ENCODE results near the gene SLC35A5. TPM values are rescaled to one million over a fixed set of nuclear protein-coding genes. Genes with fewer than 3 reads are reported as not detected.

SLC35A5 gene
- total RNA-seq, 1 experiment from 2014 or later, result 19.1 TPM

DNA sequence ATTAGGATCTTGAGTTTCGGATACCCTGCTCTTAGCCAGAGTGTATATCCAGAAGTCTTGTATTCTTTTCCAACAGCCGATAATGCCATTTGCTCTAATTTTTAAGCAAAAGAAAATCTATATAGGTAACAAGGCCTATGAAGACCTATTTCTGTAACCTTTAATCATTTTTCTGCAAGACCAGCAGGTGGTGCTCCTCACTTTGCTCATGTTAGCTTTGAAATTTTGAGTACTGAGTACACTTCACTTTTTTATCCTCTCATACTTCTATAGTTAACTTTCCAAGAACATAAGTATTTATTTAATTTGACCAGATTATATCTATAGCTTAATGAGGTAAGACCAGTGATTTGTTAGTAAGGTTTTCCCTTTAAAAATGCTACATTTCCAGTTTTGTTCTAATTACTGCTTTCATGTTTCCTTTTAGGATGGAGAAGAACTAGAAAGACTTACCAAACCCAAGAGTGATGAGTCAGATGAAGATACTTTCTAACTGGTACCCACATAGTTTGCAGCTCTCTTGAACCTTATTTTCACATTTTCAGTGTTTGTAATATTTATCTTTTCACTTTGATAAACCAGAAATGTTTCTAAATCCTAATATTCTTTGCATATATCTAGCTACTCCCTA, 20.5 kb downstream of the SLC35A5 start:
- TF ChIP-seq, protein P1, sequence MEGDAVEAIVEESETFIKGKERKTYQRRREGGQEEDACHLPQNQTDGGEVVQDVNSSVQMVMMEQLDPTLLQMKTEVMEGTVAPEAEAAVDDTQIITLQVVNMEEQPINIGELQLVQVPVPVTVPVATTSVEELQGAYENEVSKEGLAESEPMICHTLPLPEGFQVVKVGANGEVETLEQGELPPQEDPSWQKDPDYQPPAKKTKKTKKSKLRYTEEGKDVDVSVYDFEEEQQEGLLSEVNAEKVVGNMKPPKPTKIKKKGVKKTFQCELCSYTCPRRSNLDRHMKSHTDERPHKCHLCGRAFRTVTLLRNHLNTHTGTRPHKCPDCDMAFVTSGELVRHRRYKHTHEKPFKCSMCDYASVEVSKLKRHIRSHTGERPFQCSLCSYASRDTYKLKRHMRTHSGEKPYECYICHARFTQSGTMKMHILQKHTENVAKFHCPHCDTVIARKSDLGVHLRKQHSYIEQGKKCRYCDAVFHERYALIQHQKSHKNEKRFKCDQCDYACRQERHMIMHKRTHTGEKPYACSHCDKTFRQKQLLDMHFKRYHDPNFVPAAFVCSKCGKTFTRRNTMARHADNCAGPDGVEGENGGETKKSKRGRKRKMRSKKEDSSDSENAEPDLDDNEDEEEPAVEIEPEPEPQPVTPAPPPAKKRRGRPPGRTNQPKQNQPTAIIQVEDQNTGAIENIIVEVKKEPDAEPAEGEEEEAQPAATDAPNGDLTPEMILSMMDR (IDR thresholded peaks at IDR 0.05; ENCODE audit: insufficient read depth in 1 of 2, low read depth in 1 of 2, low read length in 1 of 2, severe bottlenecking in 1 of 2, unreplicated experiment in 1 of 2), result peak; percentile 51 to 62
- Mint-ChIP-seq H3K4me1 (ENCODE audit: low read depth, unreplicated experiment) (no peaks in the 10 kb centered on the region), H3K27me3 (ENCODE audit: insufficient read depth, unreplicated experiment) (no peaks in the 10 kb centered on the region), H3K9me3 (ENCODE audit: unreplicated experiment) (no peaks in the 10 kb centered on the region), H3K4me3 (ENCODE audit: unreplicated experiment) (no peak overlapping the region), H3K36me3 (ENCODE audit: insufficient read depth, unreplicated experiment) (no peaks in the 10 kb centered on the region), H3K27ac (ENCODE audit: unreplicated experiment) (no peak overlapping the region)
- no TSS peak for BruUV-seq (replicated peaks)
- Histone ChIP-seq H3K27me3 (replicated peaks; ENCODE audit: control insufficient read depth, insufficient read depth, low read length) (no peaks in the 10 kb centered on the region), H3K4me3 (ENCODE audit: low read depth, low read length) (no peak overlapping the region), H3K4me1 (no peaks in the 10 kb centered on the region), H3K36me3 (ENCODE audit: control insufficient read depth, insufficient read depth, low read length) (no peaks in the 10 kb centered on the region; the same call in 1 of the 2 replicates), H3K9me3 (no peaks in the 10 kb centered on the region)
- CTCF ChIA-PET, result interaction anchor here (0.6 to 1.6 kb wide), 5 partner anchors 20 to 232 kb away, joined by 3 to 6 read pairs (median 4); partner anchors contain the start of genes ATG3 and SLC35A5
- POLR2A ChIA-PET, result interaction anchor here (1.4 kb wide), 1 partner anchor 408 kb away, joined by 3 read pairs; no protein-coding TSS in a partner anchor
- intact Hi-C loops (cut with micrococcal nuclease; ENCODE audit: unreplicated experiment), result loop anchor here (1.0 to 5.0 kb wide), 5 partner anchors 45 to 397 kb away; no protein-coding TSS in a partner anchor
- DNase-seq, result peak in 1 of 2 experiments; percentile 49

DNA sequence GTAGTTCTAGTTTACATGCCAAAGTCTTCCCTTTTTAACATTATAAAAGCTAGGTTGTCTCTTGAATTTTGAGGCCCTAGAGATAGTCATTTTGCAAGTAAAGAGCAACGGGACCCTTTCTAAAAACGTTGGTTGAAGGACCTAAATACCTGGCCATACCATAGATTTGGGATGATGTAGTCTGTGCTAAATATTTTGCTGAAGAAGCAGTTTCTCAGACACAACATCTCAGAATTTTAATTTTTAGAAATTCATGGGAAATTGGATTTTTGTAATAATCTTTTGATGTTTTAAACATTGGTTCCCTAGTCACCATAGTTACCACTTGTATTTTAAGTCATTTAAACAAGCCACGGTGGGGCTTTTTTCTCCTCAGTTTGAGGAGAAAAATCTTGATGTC, 21.3 kb downstream of the SLC35A5 start:
- no TSS peak for BruUV-seq (replicated peaks)
- TF ChIP-seq, protein P1 (IDR thresholded peaks at IDR 0.05; ENCODE audit: insufficient read depth in 1 of 2, low read depth in 1 of 2, low read length in 1 of 2, severe bottlenecking in 1 of 2, unreplicated experiment in 1 of 2), result no peak
- intact Hi-C loops (cut with micrococcal nuclease; ENCODE audit: unreplicated experiment), result loop anchor here (2.0 to 5.0 kb wide), 3 partner anchors 44 to 232 kb away; no protein-coding TSS in a partner anchor
- ChIA-PET CTCF (interaction anchor here (1.6 kb wide), 1 partner anchor 231 kb away, joined by 5 read pairs; no protein-coding TSS in a partner anchor), POLR2A (no interaction called here)
- Mint-ChIP-seq H3K4me3 (ENCODE audit: unreplicated experiment) (no peak overlapping the region), H3K27me3 (ENCODE audit: insufficient read depth, unreplicated experiment) (no peaks in the 10 kb centered on the region), H3K4me1 (ENCODE audit: low read depth, unreplicated experiment) (no peaks in the 10 kb centered on the region), H3K36me3 (ENCODE audit: insufficient read depth, unreplicated experiment) (no peaks in the 10 kb centered on the region), H3K27ac (ENCODE audit: unreplicated experiment) (no peak overlapping the region), H3K9me3 (ENCODE audit: unreplicated experiment) (no peaks in the 10 kb centered on the region)
- no peaks in the 10 kb centered on the region for H3K4me1 ChIP-seq
- DNase-seq, result no peak
- no peak overlapping the region for H3K4me3 ChIP-seq (ENCODE audit: low read depth, low read length)
- no peaks in the 10 kb centered on the region; the same call in 1 of the 2 replicates for H3K36me3 ChIP-seq (ENCODE audit: control insufficient read depth, insufficient read depth, low read length)
- H3K27me3 ChIP-seq (replicated peaks; ENCODE audit: control insufficient read depth, insufficient read depth, low read length), result no peaks in the 10 kb centered on the region
- no peaks in the 10 kb centered on the region for H3K9me3 ChIP-seq

DNA sequence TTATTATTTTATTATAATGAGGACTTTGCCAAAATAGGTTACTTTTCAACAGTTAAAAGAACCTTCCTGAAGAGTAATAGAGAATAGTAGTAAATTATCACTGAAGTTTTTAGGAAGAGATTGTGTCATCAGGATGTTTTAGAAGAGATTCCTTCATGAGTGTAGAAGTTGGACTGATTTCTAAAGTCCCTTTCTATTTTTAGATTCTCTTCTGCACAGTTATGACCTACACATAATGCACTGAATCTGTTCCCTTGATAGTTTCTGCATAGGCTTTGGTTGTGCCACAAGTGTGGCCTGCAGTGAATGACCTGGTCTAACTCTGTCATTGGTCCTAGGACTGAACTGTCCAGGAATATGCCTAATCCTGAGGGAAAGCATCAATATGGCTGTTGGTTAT, 23.9 kb downstream of the SLC35A5 start:
- Mint-ChIP-seq H3K27me3 (ENCODE audit: insufficient read depth, unreplicated experiment) (no peaks in the 10 kb centered on the region), H3K36me3 (ENCODE audit: insufficient read depth, unreplicated experiment) (no peaks in the 10 kb centered on the region), H3K27ac (ENCODE audit: unreplicated experiment) (no peak overlapping the region), H3K4me1 (ENCODE audit: low read depth, unreplicated experiment) (no peaks in the 10 kb centered on the region), H3K9me3 (ENCODE audit: unreplicated experiment) (no peaks in the 10 kb centered on the region), H3K4me3 (ENCODE audit: unreplicated experiment) (no peak overlapping the region)
- Histone ChIP-seq H3K4me1 (no peaks in the 10 kb centered on the region), H3K4me3 (ENCODE audit: low read depth, low read length) (no peak overlapping the region), H3K27me3 (replicated peaks; ENCODE audit: control insufficient read depth, insufficient read depth, low read length) (no peaks in the 10 kb centered on the region), H3K36me3 (ENCODE audit: control insufficient read depth, insufficient read depth, low read length) (no peaks in the 10 kb centered on the region), H3K9me3 (no peaks in the 10 kb centered on the region)
- no TSS peak for BruUV-seq (replicated peaks)
- ChIA-PET POLR2A (no interaction called here), CTCF (no interaction called here)
- TF ChIP-seq, protein P1 (IDR thresholded peaks at IDR 0.05; ENCODE audit: insufficient read depth in 1 of 2, low read depth in 1 of 2, low read length in 1 of 2, severe bottlenecking in 1 of 2, unreplicated experiment in 1 of 2), result no peak
- intact Hi-C loops (cut with micrococcal nuclease; ENCODE audit: unreplicated experiment), result no loop called here
- DNase-seq, result no peak

Measured in Caco-2 (cell line).